H1 (cell line): ENCODE measurements around the gene GADD45B. TPM values are rescaled to one million over a fixed set of nuclear protein-coding genes. Genes with fewer than 3 reads are reported as not detected.

Source experiments
- CTCF ChIA-PET: fragments of 300-600 bp; sonication (Branson Sonifier 250); formaldehyde crosslinking; loops from one replicate; lab custom pipeline; 2021; ENCODE audit not compliant: partially characterized antibody; lab: Charles Lee
- POLR2A ChIA-PET: fragments of 300-600 bp; sonication (Branson Sonifier 250); formaldehyde crosslinking; loops from one replicate; lab custom pipeline; 2021; ENCODE audit warnings: inconsistent platforms; ENCODE audit not compliant: partially characterized antibody; lab: Charles Lee
- DNase-seq, 2 experiments: peaks; one replicate each; pipeline versions ENCODE4 v3.0.0 to v3.0.0-alpha.2; 2010 to 2022; ENCODE audit warnings: low spot score in 2 of 2, low read depth in 1 of 2, mixed read lengths in 1 of 2
- FAIRE-seq: peaks from 2 replicates; lab custom pipeline; 2011; peaks lifted over from hg19 to GRCh38; lab: Jason Lieb, UNC
- H2AFZ ChIP-seq: 2 replicates; pipeline ENCODE4 v1.8.1; 2012; ENCODE audit warnings: low read length, inconsistent platforms
- H2AK5ac ChIP-seq: 2 replicates; pipeline ENCODE4 v1.6.1; 2013; ENCODE audit warnings: low read depth, low read length
- H2BK120ac ChIP-seq: replicated peaks from 2 replicates; pipeline ENCODE3; 2013; ENCODE audit warnings: low read depth, low read length, inconsistent platforms
- H2BK12ac ChIP-seq: 2 replicates; pipeline ENCODE4 v1.6.1; 2013; ENCODE audit warnings: low read depth, low read length
- H2BK15ac ChIP-seq: 2 replicates; pipeline ENCODE4 v1.6.1; 2013; ENCODE audit warnings: low read length
- H2BK20ac ChIP-seq: 2 replicates; pipeline ENCODE4 v1.6.1; 2013; ENCODE audit warnings: low read length
- H2BK5ac ChIP-seq: 2 replicates; pipeline ENCODE4 v1.6.1; 2013; ENCODE audit warnings: low read depth, low read length
- H3K14ac ChIP-seq: 2 replicates; pipeline ENCODE4 v1.6.1; 2013; ENCODE audit warnings: inconsistent platforms; ENCODE audit not compliant: insufficient read length
- H3K18ac ChIP-seq: 2 replicates; pipeline ENCODE4 v1.6.1; 2013; ENCODE audit warnings: low read length; ENCODE audit errors: extremely low read depth
- H3K23ac ChIP-seq: 2 replicates; pipeline ENCODE4 v1.6.1; 2013; ENCODE audit warnings: inconsistent platforms; ENCODE audit not compliant: insufficient read length
- H3K23me2 ChIP-seq: 2 replicates; pipeline ENCODE4 v1.6.1; 2013; ENCODE audit warnings: low read depth, low read length
- H3K27ac ChIP-seq: 2 replicates; pipeline ENCODE4 v1.6.1; 2011; ENCODE audit warnings: low read depth, low read length, inconsistent platforms
- H3K27me3 ChIP-seq, 4 experiments: replicated peaks in 1 of 4; 1 replicate in 1 of 4; 2 replicates in 3 of 4; pipeline versions ENCODE4 v1.6.1 to v1.8.1; 2011 to 2013; ENCODE audit warnings: low read length in 3 of 4, mild to moderate bottlenecking in 3 of 4, inconsistent platforms in 2 of 4, mixed read lengths in 2 of 4, moderate library complexity in 1 of 4; ENCODE audit not compliant: control insufficient read depth in 3 of 4, insufficient read depth in 3 of 4; ENCODE audit errors: extremely low read depth in 1 of 4
- H3K36me3 ChIP-seq, 4 experiments: 2 replicates each; pipeline versions ENCODE4 v1.6.1 to v1.8.1; 2011 to 2013; ENCODE audit warnings: mild to moderate bottlenecking in 4 of 4, low read length in 3 of 4, moderate library complexity in 2 of 4, control low read depth in 1 of 4, inconsistent platforms in 1 of 4; ENCODE audit not compliant: insufficient read depth in 4 of 4, control insufficient read depth in 2 of 4
- H3K4ac ChIP-seq: replicated peaks from 2 replicates; pipeline ENCODE3; 2013; ENCODE audit warnings: low read length, low read depth, mixed read lengths, inconsistent platforms; ENCODE audit not compliant: insufficient read length
- H3K4me1 ChIP-seq, 4 experiments: replicated peaks in 1 of 4; 1 replicate in 1 of 4; 2 replicates in 3 of 4; pipeline versions ENCODE4 v1.6.1 to v1.8.1; 2011 to 2013; ENCODE audit warnings: low read length in 3 of 4, inconsistent platforms in 2 of 4, mixed read lengths in 1 of 4; ENCODE audit not compliant: insufficient read depth in 4 of 4, control insufficient read depth in 3 of 4
- H3K4me2 ChIP-seq, 2 experiments: 2 replicates each; pipeline versions ENCODE4 v1.6.1 to v1.8.1; 2011 to 2013; ENCODE audit warnings: low read depth in 2 of 2, low read length in 2 of 2, control low read depth in 1 of 2, inconsistent platforms in 1 of 2, mild to moderate bottlenecking in 1 of 2; ENCODE audit not compliant: insufficient read depth in 1 of 2
- H3K4me3 ChIP-seq, 4 experiments: fragments of 200-600, 300-600 bp in 1 of 4; sonication (generic), shearing (Covaris generic), sonication (Bioruptor Twin) in 1 of 4; 2 replicates each; pipeline versions ENCODE4 v1.5.1 to v1.8.1; 2011 to 2016; ENCODE audit warnings: low read length in 4 of 4, low read depth in 3 of 4, control low read depth in 2 of 4, inconsistent platforms in 2 of 4, mild to moderate bottlenecking in 2 of 4, mixed read lengths in 1 of 4, moderate library complexity in 1 of 4; ENCODE audit not compliant: insufficient read depth in 2 of 4; ENCODE audit errors: extremely low read depth in 1 of 4
- H3K56ac ChIP-seq: replicated peaks from 2 replicates; pipeline ENCODE3; 2013; ENCODE audit warnings: low read depth, mild to moderate bottlenecking, mixed read lengths, low read length, inconsistent platforms; ENCODE audit not compliant: insufficient read length
- H3K79me1 ChIP-seq: 2 replicates; pipeline ENCODE4 v1.6.1; 2013; ENCODE audit warnings: low read depth, low read length, control low read depth
- H3K79me2 ChIP-seq, 2 experiments: 2 replicates each; pipeline versions ENCODE4 v1.6.1 to v1.8.1; 2012 to 2013; ENCODE audit warnings: low read length in 2 of 2, mild to moderate bottlenecking in 2 of 2, inconsistent platforms in 1 of 2; ENCODE audit not compliant: insufficient read depth in 2 of 2, control insufficient read depth in 1 of 2
- H3K9ac ChIP-seq, 4 experiments: replicated peaks in 1 of 4; 1 replicate in 1 of 4; 2 replicates in 3 of 4; pipeline versions ENCODE4 v1.6.1 to v1.8.1; 2011 to 2013; ENCODE audit warnings: low read depth in 3 of 4, low read length in 3 of 4, control low read depth in 2 of 4, mild to moderate bottlenecking in 2 of 4, moderate library complexity in 2 of 4, inconsistent platforms in 1 of 4; ENCODE audit errors: extremely low read depth in 1 of 4
- H3K9me3 ChIP-seq, 2 experiments: 2 replicates each; pipeline versions ENCODE4 v1.6.1 to v1.8.1; 2012 to 2013; ENCODE audit warnings: mild to moderate bottlenecking in 2 of 2, moderate library complexity in 2 of 2, control low read depth in 1 of 2, inconsistent platforms in 1 of 2, low read depth in 1 of 2, low read length in 1 of 2, mixed read lengths in 1 of 2; ENCODE audit not compliant: insufficient read depth in 2 of 2
- H4K20me1 ChIP-seq, 2 experiments: replicated peaks in 1 of 2; 2 replicates each; pipeline versions ENCODE3 to v1.8.1; 2011 to 2013; ENCODE audit warnings: inconsistent platforms in 2 of 2, low read length in 2 of 2, mild to moderate bottlenecking in 1 of 2; ENCODE audit not compliant: insufficient read depth in 2 of 2, control insufficient read depth in 1 of 2
- H4K5ac ChIP-seq: 2 replicates; pipeline ENCODE4 v1.6.1; 2013; ENCODE audit warnings: low read length, low read depth, mixed read lengths, inconsistent platforms; ENCODE audit not compliant: insufficient read length
- H4K8ac ChIP-seq: 2 replicates; pipeline ENCODE4 v1.8.0; 2013; ENCODE audit warnings: mild to moderate bottlenecking, moderate library complexity, low read length, inconsistent platforms; ENCODE audit not compliant: insufficient read depth; ENCODE audit errors: extremely low read depth
- H4K91ac ChIP-seq: replicated peaks from 2 replicates; pipeline ENCODE3; 2013; ENCODE audit warnings: low read length, mixed read lengths, inconsistent platforms; ENCODE audit not compliant: insufficient read length
- ATF2 ChIP-seq: IDR thresholded peaks from 2 replicates; pipeline ENCODE4 v1.6.1; 2012; ENCODE audit warnings: low read length, inconsistent platforms
- E2F6 ChIP-seq: IDR thresholded peaks from 2 replicates; pipeline ENCODE4 v1.6.1; 2012; ENCODE audit warnings: inconsistent platforms
- EGR1 ChIP-seq: IDR thresholded peaks from 2 replicates; pipeline ENCODE4 v1.6.1; 2011; ENCODE audit warnings: low read depth, low read length, borderline replicate concordance
- HDAC2 ChIP-seq, 2 experiments: fragments of 300-600 bp in 1 of 2; sonication (generic) in 1 of 2; IDR thresholded peaks; 2 replicates each; pipeline ENCODE4 v1.6.1; 2011 to 2012; ENCODE audit warnings: low read depth in 2 of 2, low read length in 2 of 2, mild to moderate bottlenecking in 2 of 2, moderate library complexity in 2 of 2, borderline replicate concordance in 1 of 2, inconsistent platforms in 1 of 2
- JUND ChIP-seq: IDR thresholded peaks from 2 replicates; pipeline ENCODE4 v1.6.1; 2011; ENCODE audit warnings: mild to moderate bottlenecking, improper control_type of control experiment, low read length
- RBBP5 ChIP-seq: IDR thresholded peaks from 2 replicates; pipeline ENCODE4 v1.7.1; 2012; ENCODE audit warnings: low read depth, mild to moderate bottlenecking, inconsistent platforms, low read length, moderate library complexity, borderline replicate concordance
- TBP ChIP-seq: IDR thresholded peaks from 2 replicates; pipeline ENCODE4 v1.6.1; 2011; ENCODE audit warnings: low read depth, low read length, improper control_type of control experiment
- TEAD4 ChIP-seq: IDR thresholded peaks from 2 replicates; pipeline ENCODE4 v1.6.1; 2012; ENCODE audit warnings: low read depth, low read length, inconsistent platforms, mixed read lengths
- WGBS, 2 experiments: shearing (Covaris generic) in 1 of 2; methylation state at CpG; one replicate each; pipeline versions ENCODE4 v1.1.6 to v1.1.7; 2013 to 2015; ENCODE audit warnings: low lambda C conversion rate in 2 of 2, mixed read lengths in 2 of 2, inconsistent platforms in 1 of 2, low coverage in 1 of 2, missing lambda C conversion rate in 1 of 2; ENCODE audit not compliant: insufficient replicate concordance in 2 of 2, insufficient coverage in 1 of 2, insufficient read length in 1 of 2; ENCODE audit errors: extremely low coverage in 1 of 2, missing lambda C conversion rate in 1 of 2; 5-methylcytosine and 5-hydroxymethylcytosine counted together
- polyA plus RNA-seq, 7 experiments: library from polyadenylated mRNA; depleted of rRNA in 3 of 7; stranded (reverse) in 5 of 7; unstranded in 2 of 7; fragments of >200 nt in 5 of 7; fragments of 200-250 nt in 2 of 7; gene quantifications; 1 replicate in 5 of 7; 2 replicates in 1 of 7; 4 replicates in 1 of 7; pipeline versions ENCODE4 v1.2.1 to v1.2.3, GENCODE V29; 2011 to 2013; ENCODE audit warnings: missing spikeins in 2 of 7, mixed read lengths in 2 of 7
- total RNA-seq: library from RNA; stranded (reverse); fragmentation: NEBNext Ultra II Directional; extraction: Animal tissue kit (Norgen Biotek cat#: 25700); gene quantifications from 2 replicates; pipeline ENCODE4 v1.2.1, GENCODE V29; 2021

The GADD45B gene
- total and polyA plus RNA-seq, 2 of the 8 experiments (the other 6 are each of a cell fraction or from before 2014, with no cell fraction given), result 7.4 to 11.4 TPM

- no peak for FAIRE-seq
- WGBS, 2 experiments, result 10% methylated on average over 36 of the region's 45 CpGs; no CpG with 5 or more reads in 1 of the 2 experiments
- CTCF ChIA-PET, result interaction anchor here (0.6 to 8.0 kb wide), 10 partner anchors 10 to 1735 kb away, joined by 3 to 96 read pairs (median 8); no protein-coding TSS in a partner anchor
- TF ChIP-seq JUND (no peak), RBBP5 (no peak), EGR1 (no peak), HDAC2 (IDR thresholded peaks at IDR 0.05; ENCODE audit: borderline replicate concordance in 1 of 2, low read depth in 2 of 2, low read length in 2 of 2) (peak; percentile 12 to 93; a peak in 1 of 4 replicates), TEAD4 (no peak), ATF2 (no peak), TBP (no peak), E2F6 (peak; percentile 6; the same call in 1 of the 2 replicates)
These were observed 767 bp upstream of the GADD45B start for GRCh38 chr19:2475018-2475701.

More at GRCh38 chr19:2475018-2475701, 767 bp upstream of the GADD45B start:
- Histone ChIP-seq H3K14ac (no peak overlapping the region), H4K5ac (no peak overlapping the region), H3K56ac (no peak overlapping the region), H3K27me3 (peaks cover 10 to 38% (median 31%) of the 10 kb centered on the region in 4 experiments), H3K4ac (no peak overlapping the region), H4K91ac (no peak overlapping the region), H3K36me3 (peaks cover 0 to 5% (median 0%) of the 10 kb centered on the region in 4 experiments; a peak in 1 of 8 replicates), H2BK20ac (no peak overlapping the region), H3K79me2 (peaks cover 0 to 7% of the 10 kb centered on the region in 2 experiments; a peak in 1 of 4 replicates), H4K20me1 (peaks cover 12% of the 10 kb centered on the region in 2 experiments), H2BK15ac (no peak overlapping the region), H2AK5ac (no peak overlapping the region), H4K8ac (no peak overlapping the region), H2BK120ac (peak overlapping the region; percentile 18), H3K9me3 (no peaks in the 10 kb centered on the region), H2BK5ac (peak overlapping the region; percentile 60; the same call in 1 of the 2 replicates), H3K9ac (no peak overlapping the region), H3K4me3 (peak overlapping the region; percentile 16 to 81 (median 47); a peak in 6 of 8 replicates), H2AFZ (no peak overlapping the region), H3K27ac (no peak overlapping the region), H3K18ac (no peak overlapping the region), H3K23ac (no peak overlapping the region), H3K79me1 (peaks cover 4% of the 10 kb centered on the region; the same call in 1 of the 2 replicates), H3K4me2 (peak overlapping the region; percentile 68 to 87), H3K4me1 (peaks cover 0 to 14% (median 13%) of the 10 kb centered on the region in 4 experiments; a peak in 6 of 7 replicates), H2BK12ac (peak overlapping the region; percentile 81; the same call in 1 of the 2 replicates), H3K23me2 (peaks cover 22% of the 10 kb centered on the region; the same call in 1 of the 2 replicates)
- DNase-seq, result peak in 1 of 2 experiments; percentile 76
- POLR2A ChIA-PET, result interaction anchor here (0.6 to 9.2 kb wide), 48 partner anchors 8 to 896 kb away, joined by 3 to 216 read pairs (median 9); partner anchors contain the start of genes LMNB2, SGTA and TIMM13
